Naive B cell (primary cell): ENCODE results near the gene PALB2. TPM values are rescaled to one million over a fixed set of nuclear protein-coding genes. Genes with fewer than 3 reads are reported as not detected.
"Not testable (repeated sequence)": the region's sequence is repeated elsewhere in the genome, so short reads cannot be mapped to it uniquely, and the experiment has no call there.

Experiments used
- ATAC-seq, 2 donors: fragments of 150-1000 bp; cut with Tn5 transposase; 2 replicates each; pipeline ENCODE4 v1.10.0; 2021; ENCODE audit warnings: low read depth in 2 of 2, mild to moderate bottlenecking in 2 of 2, moderate library complexity in 2 of 2
- DNase-seq: peaks from one replicate; pipeline ENCODE4 v3.0.0; 2022
- H3K27ac Mint-ChIP-seq, 6 donors: one replicate each; pipeline ENCODE4 v1.8.0; 2020 to 2022; ENCODE audit warnings: mild to moderate bottlenecking in 6 of 6, mixed read lengths in 6 of 6, moderate library complexity in 5 of 6, inconsistent platforms in 2 of 6
- H3K27me3 Mint-ChIP-seq, 3 donors: one replicate each; pipeline ENCODE4 v1.8.0; 2021 to 2022; ENCODE audit warnings: mixed read lengths in 3 of 3, mild to moderate bottlenecking in 1 of 3
- H3K36me3 Mint-ChIP-seq, 2 donors: one replicate each; pipeline ENCODE4 v1.8.0; 2020 to 2022; ENCODE audit warnings: mixed read lengths in 2 of 2, inconsistent platforms in 1 of 2, mild to moderate bottlenecking in 1 of 2
- H3K4me1 Mint-ChIP-seq, 3 donors: one replicate each; pipeline ENCODE4 v1.8.0; 2020 to 2022; ENCODE audit warnings: mixed read lengths in 3 of 3, inconsistent platforms in 1 of 3, mild to moderate bottlenecking in 1 of 3, moderate library complexity in 1 of 3
- H3K4me3 Mint-ChIP-seq, 8 donors: one replicate each; pipeline ENCODE4 v1.8.0; 2020 to 2022; ENCODE audit warnings: mild to moderate bottlenecking in 8 of 8, mixed read lengths in 8 of 8, moderate library complexity in 8 of 8, inconsistent platforms in 2 of 8
- H3K9me3 Mint-ChIP-seq, 7 donors: one replicate each; pipeline ENCODE4 v1.8.0; 2020 to 2022; ENCODE audit warnings: mixed read lengths in 7 of 7, mild to moderate bottlenecking in 5 of 7, inconsistent platforms in 2 of 7, moderate library complexity in 1 of 7
- polyA plus RNA-seq, 6 donors: library from polyadenylated mRNA; unstranded; fragments of 300-500 nt; fragmentation: Illumina TruSeq; gene quantifications; one replicate each; pipeline ENCODE4 v1.2.3, GENCODE V29; 2021; ENCODE audit warnings: low read depth in 6 of 6

The PALB2 gene
- polyA plus RNA-seq, 6 donors from 2014 or later: 2.4 to 10.0 (median 6.2) TPM

- ATAC-seq, H3K4me1 Mint-ChIP-seq, H3K4me3 Mint-ChIP-seq, H3K27me3 Mint-ChIP-seq, DNase-seq, H3K27ac Mint-ChIP-seq, H3K9me3 Mint-ChIP-seq: not testable (repeated sequence)
- H3K36me3 Mint-ChIP-seq: peaks cover 17 to 23% of the 10 kb centered on the region in 2 donors
These were observed 9.2 kb downstream of the PALB2 start for GRCh38 chr16:23631874-23632273.

GRCh38 chr16:23629516-23629915 is 11.6 kb downstream of the PALB2 start:
- Mint-ChIP-seq H3K9me3 (no peaks in the 10 kb centered on the region), H3K36me3 (peaks cover 8 to 19% of the 10 kb centered on the region in 2 donors), H3K27ac (no peak overlapping the region)

GRCh38 chr16:23624092-23624491 is 17.0 kb downstream of the PALB2 start:
- H3K27me3 Mint-ChIP-seq: no peaks in the 10 kb centered on the region
- no peak overlapping the region for H3K4me3 Mint-ChIP-seq
- ATAC-seq (no peak), DNase-seq (no peak)
- peaks cover 29 to 33% of the 10 kb centered on the region in 2 donors for H3K36me3 Mint-ChIP-seq
- no peak overlapping the region for H3K27ac Mint-ChIP-seq
- H3K4me1 Mint-ChIP-seq: no peaks in the 10 kb centered on the region
- no peaks in the 10 kb centered on the region for H3K9me3 Mint-ChIP-seq

More at GRCh38 chr16:23629516-23629915, 11.6 kb downstream of the PALB2 start:
- DNase-seq: no peak
- ATAC-seq: no peak
- H3K4me3 Mint-ChIP-seq: no peak overlapping the region
- no peaks in the 10 kb centered on the region for H3K27me3 Mint-ChIP-seq
- peaks cover 0 to 8% (median 3%) of the 10 kb centered on the region in 3 donors for H3K4me1 Mint-ChIP-seq

- peaks cover 16 to 21% of the 10 kb centered on the region in 2 donors for H3K36me3 Mint-ChIP-seq
- no peak overlapping the region for H3K4me3 Mint-ChIP-seq
- peak overlapping the region in 2 of 6 donors; percentile 33 to 52 for H3K27ac Mint-ChIP-seq
- H3K27me3 Mint-ChIP-seq: no peaks in the 10 kb centered on the region
- no peak for ATAC-seq
- no peak for DNase-seq
- H3K4me1 Mint-ChIP-seq: no peaks in the 10 kb centered on the region
- H3K9me3 Mint-ChIP-seq: no peaks in the 10 kb centered on the region
These were observed 25.3 kb downstream of the PALB2 start for GRCh38 chr16:23615805-23616204.

GRCh38 chr16:23611936-23612335 is 29.2 kb downstream of the PALB2 start:
- peaks cover 0 to 6% of the 10 kb centered on the region in 2 donors for H3K36me3 Mint-ChIP-seq
- H3K9me3 Mint-ChIP-seq: no peaks in the 10 kb centered on the region
- H3K27ac Mint-ChIP-seq: peak overlapping the region in 1 of 6 donors; percentile 75
- DNase-seq (no peak), ATAC-seq (no peak)
- H3K27me3 Mint-ChIP-seq: no peaks in the 10 kb centered on the region
- H3K4me3 Mint-ChIP-seq: no peak overlapping the region
- no peaks in the 10 kb centered on the region for H3K4me1 Mint-ChIP-seq

GRCh38 chr16:23610905-23611304 is 30.2 kb downstream of the PALB2 start:
- DNase-seq, H3K27me3 Mint-ChIP-seq, H3K4me3 Mint-ChIP-seq, H3K9me3 Mint-ChIP-seq, H3K4me1 Mint-ChIP-seq, ATAC-seq, H3K36me3 Mint-ChIP-seq, H3K27ac Mint-ChIP-seq: not testable (repeated sequence)

- no peak overlapping the region for H3K4me3 Mint-ChIP-seq
- no peaks in the 10 kb centered on the region for H3K4me1 Mint-ChIP-seq
- no peaks in the 10 kb centered on the region for H3K9me3 Mint-ChIP-seq
- DNase-seq (no peak), ATAC-seq (no peak)
- H3K36me3 Mint-ChIP-seq: peaks cover 0 to 4% of the 10 kb centered on the region in 2 donors
- no peaks in the 10 kb centered on the region for H3K27me3 Mint-ChIP-seq
- no peak overlapping the region for H3K27ac Mint-ChIP-seq
These were observed 31.2 kb downstream of the PALB2 start for GRCh38 chr16:23609929-23610328.

- Mint-ChIP-seq H3K36me3 (peaks cover 0 to 9% of the 10 kb centered on the region in 2 donors), H3K27ac (no peak overlapping the region), H3K4me3 (peak overlapping the region in 1 of 8 donors; percentile 13), H3K9me3 (no peaks in the 10 kb centered on the region), H3K4me1 (no peaks in the 10 kb centered on the region), H3K27me3 (no peaks in the 10 kb centered on the region)
- DNase-seq: no peak
- no peak for ATAC-seq
These were observed 32.9 kb downstream of the PALB2 start for GRCh38 chr16:23608194-23608593.

- Mint-ChIP-seq H3K36me3 (peaks cover 0 to 9% of the 10 kb centered on the region in 2 donors), H3K4me3 (no peak overlapping the region), H3K9me3 (no peaks in the 10 kb centered on the region), H3K27ac (peak overlapping the region in 2 of 6 donors; percentile 8 to 86), H3K27me3 (no peaks in the 10 kb centered on the region), H3K4me1 (no peaks in the 10 kb centered on the region)
- ATAC-seq (no peak), DNase-seq (no peak)
These were observed 33.4 kb downstream of the PALB2 start for GRCh38 chr16:23607726-23608125.

- H3K4me1 Mint-ChIP-seq: peaks cover 13 to 32% (median 22%) of the 10 kb centered on the region in 3 donors
- peak; percentile 11 for DNase-seq
- no peaks in the 10 kb centered on the region for H3K36me3 Mint-ChIP-seq
- H3K27me3 Mint-ChIP-seq: no peaks in the 10 kb centered on the region
- H3K9me3 Mint-ChIP-seq: no peaks in the 10 kb centered on the region
- H3K4me3 Mint-ChIP-seq: peak overlapping the region in 4 of 8 donors; percentile 57 to 86 (median 69)
- peak in 1 of 2 donors; percentile 12 for ATAC-seq
- H3K27ac Mint-ChIP-seq: peak overlapping the region in 3 of 6 donors; percentile 67 to 90 (median 75)
These were observed 43.9 kb downstream of the PALB2 start for GRCh38 chr16:23597003-23597756.

GRCh38 chr16:23595951-23596720 is 45.0 kb downstream of the PALB2 start, which contains the start of gene NDUFAB1:
NDUFAB1 (minus strand) TSS chr16:23596316; CDS start chr16:23596290, 26 bp downstream.
- H3K9me3 Mint-ChIP-seq: no peaks in the 10 kb centered on the region
- peak within 1 kb of the TSS; percentile 67 to 90 (median 81) for H3K27ac Mint-ChIP-seq
- no peaks in the 10 kb centered on the region for H3K27me3 Mint-ChIP-seq
- H3K4me3 Mint-ChIP-seq: peak within 1 kb of the TSS; percentile 74 to 93 (median 86)
- H3K4me1 Mint-ChIP-seq: peaks cover 21 to 37% (median 32%) of the 10 kb centered on the region in 3 donors
- peak; percentile 98 for ATAC-seq
- DNase-seq: peak; percentile 88
- H3K36me3 Mint-ChIP-seq: peaks cover 0 to 9% of the 10 kb centered on the region in 2 donors

GRCh38 chr16:23595246-23595950 is 45.7 kb downstream of the PALB2 start:
- H3K27me3 Mint-ChIP-seq: no peaks in the 10 kb centered on the region
- no peaks in the 10 kb centered on the region for H3K9me3 Mint-ChIP-seq
- DNase-seq (no peak), ATAC-seq (no peak)
- H3K36me3 Mint-ChIP-seq: peaks cover 0 to 10% of the 10 kb centered on the region in 2 donors
- peak overlapping the region; percentile 74 to 93 (median 86) for H3K4me3 Mint-ChIP-seq
- H3K4me1 Mint-ChIP-seq: peaks cover 21 to 37% (median 32%) of the 10 kb centered on the region in 3 donors
- peak overlapping the region in 3 of 6 donors; percentile 75 to 90 (median 87) for H3K27ac Mint-ChIP-seq

- Mint-ChIP-seq H3K4me1 (peaks cover 25 to 37% (median 32%) of the 10 kb centered on the region in 3 donors), H3K36me3 (peaks cover 0 to 10% of the 10 kb centered on the region in 2 donors), H3K27me3 (no peaks in the 10 kb centered on the region), H3K27ac (peak overlapping the region in 1 of 6 donors; percentile 29), H3K9me3 (no peaks in the 10 kb centered on the region), H3K4me3 (peak overlapping the region in 3 of 8 donors; percentile 40 to 86 (median 81))
- DNase-seq (no peak), ATAC-seq (no peak)
These were observed 46.9 kb downstream of the PALB2 start for GRCh38 chr16:23594186-23594585.
